HG03521 (cell line): ENCODE data around the gene C1QTNF2.

Experiments
- ATAC-seq: cut with Tn5 transposase; IDR thresholded peaks from one replicate; pipeline ENCODE4 v1.9.1; 2021; ENCODE audit warnings: mild to moderate bottlenecking, moderate library complexity; ENCODE audit not compliant: unreplicated experiment

Gene C1QTNF2

DNA sequence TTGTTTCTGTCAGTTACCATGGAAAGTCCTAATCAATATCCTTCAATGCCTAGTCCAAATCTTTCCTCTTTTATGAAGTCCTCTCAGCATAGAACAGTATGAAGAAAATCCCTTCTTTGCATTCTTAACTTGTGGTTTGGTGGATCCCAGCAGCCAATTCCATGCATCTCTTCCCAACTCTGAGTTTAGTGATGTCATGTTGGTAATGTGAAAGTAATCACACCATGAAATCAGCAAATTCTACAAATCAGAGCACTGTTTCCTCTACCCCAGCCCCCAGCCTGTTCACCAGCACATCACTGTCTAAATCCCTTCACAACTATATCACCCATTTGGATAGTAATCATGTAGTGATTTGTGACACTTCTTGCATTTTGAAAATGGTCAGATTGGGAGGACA lies 4.7 kb upstream of the C1QTNF2 start:
- no peak for ATAC-seq

DNA sequence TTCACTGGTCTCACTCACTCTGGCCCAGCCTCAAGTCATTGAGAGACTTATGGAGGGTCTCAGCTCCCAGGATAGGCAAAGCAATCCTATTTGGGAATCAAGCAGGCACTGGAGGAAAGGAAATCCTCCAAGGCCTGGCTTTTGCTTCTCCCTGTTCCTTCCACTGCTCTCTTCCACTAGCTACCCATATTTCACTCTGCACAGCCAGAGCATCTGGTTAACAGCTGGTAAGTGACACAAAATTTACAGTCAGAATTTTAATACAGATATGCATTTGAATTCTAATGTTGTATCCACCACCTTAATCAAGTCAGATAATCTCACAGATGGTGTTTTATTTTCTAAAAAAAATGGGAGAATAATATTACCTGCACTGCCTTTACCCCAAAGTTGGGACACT lies 868 bp upstream of the C1QTNF2 start:
- no peak for ATAC-seq

DNA sequence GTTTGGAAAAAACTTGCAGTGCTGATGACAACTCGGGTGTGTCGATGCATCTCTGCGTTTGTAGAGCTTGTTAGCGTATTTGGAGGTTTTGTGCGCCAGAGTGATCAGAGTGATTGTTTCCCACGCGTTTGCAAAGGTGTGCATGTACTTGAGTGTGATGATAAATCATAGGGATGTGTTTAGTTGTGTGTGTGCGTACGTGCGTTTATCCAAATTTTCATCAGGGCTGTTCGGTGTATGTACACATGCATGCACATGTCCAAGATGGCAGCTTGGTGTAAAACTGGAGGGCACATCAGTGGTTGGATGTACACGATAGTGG lies 248 bp upstream of the C1QTNF2 start:
- no peak for ATAC-seq

DNA sequence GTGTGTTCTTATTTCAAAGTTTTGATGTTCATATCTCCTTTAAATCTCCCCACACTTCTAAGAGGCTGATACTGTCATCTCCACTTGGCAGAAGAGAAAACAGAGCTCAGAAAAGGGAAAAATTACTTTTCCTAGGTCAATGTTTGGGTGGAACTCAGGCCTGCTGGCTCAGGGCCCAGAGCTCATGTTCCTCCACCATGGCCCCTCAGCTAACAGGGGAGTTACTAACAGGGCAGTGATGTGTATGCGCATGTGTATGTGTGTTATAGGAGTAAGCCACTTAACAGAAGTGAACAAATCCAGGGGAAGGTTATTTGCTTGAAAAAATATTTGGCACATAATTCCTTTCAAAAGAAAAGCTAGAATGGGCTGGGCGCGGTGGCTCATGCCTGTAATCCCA lies 2.5 kb downstream of the C1QTNF2 start:
- no peak for ATAC-seq

DNA sequence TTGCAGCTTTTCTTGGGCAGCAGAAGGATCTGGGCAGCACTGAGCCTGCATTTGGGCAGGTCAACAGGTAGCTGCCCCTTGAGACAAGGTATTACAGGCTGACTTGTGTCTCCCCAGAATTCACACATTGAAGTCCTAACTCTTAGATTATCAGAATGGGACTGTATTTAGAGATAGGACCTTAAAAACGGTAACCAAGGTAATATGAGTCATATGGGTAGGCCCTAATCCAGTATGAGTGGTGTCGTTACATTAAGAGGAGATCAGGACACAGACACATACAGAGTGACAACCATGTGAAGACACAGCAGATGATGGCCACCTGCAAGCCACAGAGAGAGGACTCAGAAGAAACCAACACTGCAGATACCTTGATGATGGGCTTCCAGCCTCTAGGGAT lies 3.2 kb downstream of the C1QTNF2 start:
- no peak for ATAC-seq

DNA sequence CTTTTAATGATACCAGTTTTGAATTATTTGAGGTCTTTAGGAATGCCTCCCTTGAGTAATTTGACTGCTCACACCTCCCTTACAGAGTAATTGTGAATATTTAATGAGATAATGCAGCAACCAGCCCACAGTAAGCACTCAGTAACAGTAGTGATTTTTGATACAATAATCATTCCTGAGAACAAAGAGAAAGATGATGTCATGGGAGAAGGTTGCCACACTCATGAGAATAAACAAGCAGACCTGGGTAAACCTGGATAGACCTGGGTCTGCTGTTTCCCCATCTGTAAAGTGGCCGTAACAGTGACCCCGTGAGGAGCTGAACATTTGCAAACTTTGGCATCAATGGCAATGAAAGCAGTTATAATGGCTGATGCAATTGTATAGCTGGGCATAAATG lies 4.2 kb downstream of the C1QTNF2 start:
- ATAC-seq = no peak

GRCh38 chr5:160363660-160364395 lies 6.6 kb downstream of the C1QTNF2 start:
- no peak for ATAC-seq

DNA sequence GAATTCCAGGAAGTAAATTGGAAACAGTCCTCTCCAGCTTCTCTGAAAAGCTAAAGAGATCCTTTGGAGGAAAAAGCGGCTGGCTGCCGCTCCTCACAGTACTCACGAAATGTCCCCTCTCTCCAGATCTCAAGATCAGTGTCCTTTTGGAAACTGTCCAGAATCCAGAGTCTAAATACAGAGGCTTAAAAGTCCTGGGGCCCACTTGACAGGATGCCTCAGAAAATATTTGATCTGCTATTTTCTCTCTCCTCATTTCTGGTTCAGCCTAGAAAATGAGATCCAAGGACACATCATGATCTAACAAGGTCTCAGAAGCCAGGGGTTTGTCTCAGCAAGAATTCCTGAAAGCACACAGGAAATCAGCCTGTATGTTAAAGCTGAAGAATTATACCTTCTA lies 7.2 kb downstream of the C1QTNF2 start:
- no peak for ATAC-seq

DNA sequence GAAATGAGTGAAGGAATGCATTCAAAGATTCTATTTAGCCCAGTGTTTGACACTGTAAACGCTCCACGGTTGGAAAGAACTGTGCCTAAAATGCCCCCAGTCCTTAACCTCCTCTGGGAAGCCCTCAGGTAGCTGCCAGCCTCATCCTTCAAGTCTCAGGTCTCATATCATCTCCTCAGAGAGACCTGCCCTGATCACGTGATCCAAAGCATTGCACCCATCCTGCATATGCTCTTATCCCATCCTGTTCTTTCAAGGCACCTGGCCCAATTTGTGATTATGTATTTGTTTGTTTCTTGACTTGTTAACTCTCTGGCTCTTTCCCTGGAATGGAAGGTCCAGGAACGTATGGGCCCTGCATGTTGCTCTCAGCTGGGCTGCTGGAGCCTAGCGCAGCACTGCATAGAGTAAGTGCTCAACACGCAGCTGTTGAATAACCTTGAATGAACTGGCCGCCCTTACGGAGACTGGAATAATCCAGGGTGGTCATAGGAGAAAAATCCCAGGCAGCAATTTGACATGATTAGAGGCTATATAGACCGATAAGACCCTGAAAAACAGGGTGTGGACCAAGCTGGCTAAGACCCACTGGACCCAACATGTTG lies 8.7 kb downstream of the C1QTNF2 start:
- ATAC-seq = no peak

GRCh38 chr5:160360310-160360709 lies 10.1 kb downstream of the C1QTNF2 start:
- ATAC-seq = no peak

- no peak for ATAC-seq
These were observed 10.6 kb downstream of the C1QTNF2 start for GRCh38 chr5:160359816-160360215.

DNA sequence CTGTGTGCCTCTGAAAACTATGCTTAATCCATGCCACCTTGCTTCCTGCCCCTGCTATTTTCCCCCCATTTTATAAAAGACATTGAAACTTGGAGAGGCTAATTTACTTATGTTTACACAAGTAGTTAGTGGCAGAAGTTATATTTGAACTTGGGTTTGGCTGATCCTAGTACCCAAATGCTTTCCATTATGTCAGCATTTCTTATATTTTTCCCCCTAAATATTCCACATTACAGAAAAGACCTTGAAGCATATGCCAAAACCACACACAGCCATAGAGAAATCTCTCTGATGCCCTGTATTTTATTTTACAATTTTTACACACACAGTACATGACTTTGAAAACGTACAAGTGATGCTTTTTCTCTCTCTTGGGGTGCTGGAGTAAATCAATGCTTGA lies 11.2 kb downstream of the C1QTNF2 start:
- no peak for ATAC-seq

- no peak for ATAC-seq
These were observed 12.5 kb downstream of the C1QTNF2 start for GRCh38 chr5:160357861-160358411.

GRCh38 chr5:160357394-160357793 lies 13.0 kb downstream of the C1QTNF2 start:
- no peak for ATAC-seq

- ATAC-seq = no peak
These were observed 13.7 kb downstream of the C1QTNF2 start for GRCh38 chr5:160356550-160357347.

GRCh38 chr5:160354666-160355065 lies 15.8 kb downstream of the C1QTNF2 start:
- no peak for ATAC-seq

DNA sequence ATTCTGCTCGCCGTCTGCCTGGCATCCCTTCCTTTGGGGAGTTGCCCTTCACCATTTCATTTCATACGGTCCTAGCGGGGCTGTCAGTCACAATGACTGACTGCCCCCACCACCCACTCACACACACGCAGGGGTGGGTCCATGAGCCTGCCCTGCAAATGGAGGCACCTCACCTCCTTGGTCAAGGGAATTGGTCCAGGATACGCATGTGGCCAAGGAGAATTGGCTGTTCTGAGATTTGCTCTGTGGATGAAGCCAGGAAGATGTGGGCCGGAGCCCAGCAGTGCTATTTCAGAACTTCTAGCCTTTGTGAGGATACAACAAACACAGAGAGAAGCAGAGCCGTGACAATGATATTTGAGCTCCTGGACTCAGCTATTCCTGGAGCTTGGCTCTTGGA lies 17.0 kb downstream of the C1QTNF2 start:
- ATAC-seq = no peak

- no peak for ATAC-seq
These were observed 18.1 kb downstream of the C1QTNF2 start for GRCh38 chr5:160352308-160352707.

DNA sequence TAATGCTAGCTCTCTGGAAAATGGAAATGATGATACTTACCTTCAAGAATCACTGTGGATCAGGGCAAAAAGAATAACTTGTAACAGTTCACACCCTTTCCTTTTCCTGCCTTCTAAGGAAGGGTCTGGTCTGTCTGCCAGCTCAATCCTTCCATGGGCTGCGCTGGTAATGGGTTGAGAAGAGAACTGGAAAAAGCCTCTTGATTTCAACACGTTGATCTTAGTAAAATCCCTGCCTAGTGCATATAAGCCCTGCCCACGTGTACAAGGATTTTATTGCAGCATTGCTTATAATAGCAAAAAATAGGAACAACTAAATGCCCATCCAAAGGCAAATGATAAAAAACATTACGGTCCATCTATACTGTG lies 20.5 kb downstream of the C1QTNF2 start:
- no peak for ATAC-seq

GRCh38 chr5:160349249-160349934 lies 21.0 kb downstream of the C1QTNF2 start:
- ATAC-seq = no peak

DNA sequence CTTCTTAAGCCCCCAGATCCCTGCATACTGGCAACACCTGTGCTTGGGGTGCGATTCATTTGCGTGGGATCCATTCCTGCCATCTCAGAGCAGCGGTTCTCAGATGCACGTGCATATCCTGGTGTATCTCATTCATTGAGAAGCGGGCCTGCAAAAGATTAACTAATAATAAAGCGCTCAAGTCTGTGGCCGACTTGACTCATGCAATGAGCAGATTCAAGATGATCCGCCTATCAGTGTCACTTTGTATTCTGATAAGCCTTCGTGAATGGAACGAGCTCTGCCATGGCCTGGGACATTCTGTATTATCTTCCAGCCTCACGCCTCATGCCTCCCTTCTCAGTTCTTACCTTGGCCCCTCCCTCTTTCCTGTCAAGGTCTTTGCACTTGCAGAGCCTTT lies 22.3 kb downstream of the C1QTNF2 start:
- ATAC-seq = no peak
